Progenitor cell of endocrine pancreas (in vitro differentiated cells): Measurements from ENCODE around the gene TSSK3. TPM values are rescaled to one million over a fixed set of nuclear protein-coding genes. Genes with fewer than 3 reads are reported as not detected.
A peak's percentile ranks its signal among the peaks of the same experiment; 100 is the strongest.

Experiments
- DNase-seq: peaks from one replicate; pipeline ENCODE4 v3.0.0; 2021; ENCODE audit warnings: low spot score; ENCODE audit not compliant: unreplicated experiment
- H3K27ac Mint-ChIP-seq: 2 replicates; pipeline ENCODE4 v1.8.0; 2021; ENCODE audit warnings: mild to moderate bottlenecking, moderate library complexity, mixed read lengths
- H3K27me3 Mint-ChIP-seq: 2 replicates; pipeline ENCODE4 v1.8.0; 2021; ENCODE audit warnings: mixed read lengths
- H3K36me3 Mint-ChIP-seq: 2 replicates; pipeline ENCODE4 v1.8.0; 2022; ENCODE audit warnings: mixed read lengths; ENCODE audit not compliant: insufficient read depth
- H3K4me1 Mint-ChIP-seq: 2 replicates; pipeline ENCODE4 v1.8.0; 2021; ENCODE audit warnings: low read depth, mixed read lengths
- H3K4me3 Mint-ChIP-seq: 2 replicates; pipeline ENCODE4 v1.8.0; 2021; ENCODE audit warnings: low read depth, mild to moderate bottlenecking, moderate library complexity, mixed read lengths
- H3K9me3 Mint-ChIP-seq: 2 replicates; pipeline ENCODE4 v1.8.0; 2021; ENCODE audit warnings: low read depth, mixed read lengths
- total RNA-seq: library from RNA; stranded (reverse); gene quantifications from 2 replicates; pipeline ENCODE4 v1.2.1, GENCODE V29; 2021
- TF ChIP-seq, protein P1 (sequence below): fragments of 200-600 bp; sonication (generic); IDR thresholded peaks from one replicate; pipeline ENCODE4 v1.5.0; 2021; ENCODE audit warnings: antibody characterized with exemption, mild to moderate bottlenecking; ENCODE audit not compliant: unreplicated experiment

TSSK3 gene
- total RNA-seq, 1 donor from 2014 or later: 3.9 TPM

DNA sequence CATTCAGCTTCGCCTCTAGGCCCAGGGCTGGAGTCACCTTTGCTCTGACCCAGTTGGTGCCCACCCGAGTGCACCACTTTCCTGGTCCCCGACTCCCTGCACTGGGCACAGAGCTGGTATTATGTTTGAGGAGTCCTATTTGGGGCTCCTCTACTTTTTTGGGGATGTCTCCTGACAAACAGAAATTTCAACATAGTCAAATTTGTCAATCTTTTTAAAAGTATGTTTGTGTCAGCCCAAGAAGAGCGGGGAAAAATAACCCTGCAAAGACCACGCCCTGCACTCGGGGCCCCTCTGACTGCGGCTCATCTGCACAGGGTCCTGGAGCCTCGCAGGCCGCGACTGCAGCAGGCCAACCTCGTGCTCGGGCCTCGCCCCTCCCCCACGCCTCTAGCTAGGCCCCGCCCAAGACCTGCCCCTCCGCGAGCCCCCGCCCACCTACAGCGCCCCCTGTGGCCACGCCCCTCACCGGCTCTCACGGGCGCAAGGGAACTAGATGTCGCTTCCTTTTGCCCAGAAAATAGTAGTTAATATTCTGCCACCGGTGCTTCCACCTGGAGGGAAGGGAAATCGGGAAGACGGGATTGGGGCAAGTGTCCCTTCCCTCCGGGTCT is 11.4 kb upstream of the TSSK3 start:
- TF ChIP-seq, protein P1, sequence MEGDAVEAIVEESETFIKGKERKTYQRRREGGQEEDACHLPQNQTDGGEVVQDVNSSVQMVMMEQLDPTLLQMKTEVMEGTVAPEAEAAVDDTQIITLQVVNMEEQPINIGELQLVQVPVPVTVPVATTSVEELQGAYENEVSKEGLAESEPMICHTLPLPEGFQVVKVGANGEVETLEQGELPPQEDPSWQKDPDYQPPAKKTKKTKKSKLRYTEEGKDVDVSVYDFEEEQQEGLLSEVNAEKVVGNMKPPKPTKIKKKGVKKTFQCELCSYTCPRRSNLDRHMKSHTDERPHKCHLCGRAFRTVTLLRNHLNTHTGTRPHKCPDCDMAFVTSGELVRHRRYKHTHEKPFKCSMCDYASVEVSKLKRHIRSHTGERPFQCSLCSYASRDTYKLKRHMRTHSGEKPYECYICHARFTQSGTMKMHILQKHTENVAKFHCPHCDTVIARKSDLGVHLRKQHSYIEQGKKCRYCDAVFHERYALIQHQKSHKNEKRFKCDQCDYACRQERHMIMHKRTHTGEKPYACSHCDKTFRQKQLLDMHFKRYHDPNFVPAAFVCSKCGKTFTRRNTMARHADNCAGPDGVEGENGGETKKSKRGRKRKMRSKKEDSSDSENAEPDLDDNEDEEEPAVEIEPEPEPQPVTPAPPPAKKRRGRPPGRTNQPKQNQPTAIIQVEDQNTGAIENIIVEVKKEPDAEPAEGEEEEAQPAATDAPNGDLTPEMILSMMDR: peak; percentile 59
- peak overlapping the region; percentile 93 for H3K27ac Mint-ChIP-seq
- H3K36me3 Mint-ChIP-seq: peaks cover 2% of the 10 kb centered on the region
- H3K4me1 Mint-ChIP-seq: peaks cover 14% of the 10 kb centered on the region
- no peaks in the 10 kb centered on the region for H3K27me3 Mint-ChIP-seq
- H3K4me3 Mint-ChIP-seq: peak overlapping the region; percentile 86
- no peaks in the 10 kb centered on the region for H3K9me3 Mint-ChIP-seq
- DNase-seq: no peak

DNA sequence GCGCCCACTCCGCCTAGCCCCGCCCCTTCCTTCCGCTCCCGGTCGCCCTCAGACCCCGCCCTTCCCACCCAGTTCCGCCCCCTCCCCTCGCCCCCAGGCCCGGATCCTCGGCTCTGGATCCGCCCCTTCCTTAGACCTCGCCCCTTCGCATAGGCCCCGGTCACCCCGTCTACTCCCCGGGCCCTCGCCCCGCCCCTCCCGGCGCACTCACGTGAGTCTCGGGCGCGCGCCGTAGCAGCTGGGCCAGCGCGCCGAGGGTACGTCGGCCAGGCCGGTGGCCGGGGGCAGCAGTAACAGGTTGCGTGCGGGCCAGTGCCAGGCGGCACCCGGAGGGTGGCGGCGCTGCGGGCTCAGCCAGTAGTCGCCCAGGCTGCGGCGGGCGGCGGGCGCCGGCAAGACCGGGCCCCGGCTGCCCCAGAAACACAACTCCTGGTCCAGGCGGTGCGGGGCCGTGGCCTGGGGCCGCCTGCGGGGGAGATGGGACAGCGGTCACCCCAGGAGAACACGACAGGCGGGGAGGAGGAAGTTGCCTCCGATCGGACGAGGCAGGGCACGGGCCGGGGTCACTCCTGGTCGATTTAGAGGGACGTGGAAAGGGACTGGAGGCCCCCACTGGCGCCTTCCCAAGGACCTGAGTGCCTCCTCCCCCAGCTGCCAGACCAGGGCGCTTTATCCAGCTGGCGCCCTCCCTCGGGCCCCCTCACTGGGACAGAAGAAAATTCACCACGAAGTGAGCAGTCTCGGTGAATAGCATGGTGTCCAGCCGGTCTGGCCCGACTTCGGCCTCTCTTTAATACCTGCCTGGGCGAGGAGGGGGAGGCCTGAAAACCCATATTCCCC is 10.7 kb upstream of the TSSK3 start:
- peak; percentile 92 for DNase-seq
- H3K27ac Mint-ChIP-seq: peak overlapping the region; percentile 93
- TF ChIP-seq, protein P1: no peak
- H3K27me3 Mint-ChIP-seq: no peaks in the 10 kb centered on the region
- H3K36me3 Mint-ChIP-seq: peaks cover 2% of the 10 kb centered on the region
- H3K4me1 Mint-ChIP-seq: peaks cover 13% of the 10 kb centered on the region
- H3K4me3 Mint-ChIP-seq: peak overlapping the region; percentile 86
- no peaks in the 10 kb centered on the region for H3K9me3 Mint-ChIP-seq

DNA sequence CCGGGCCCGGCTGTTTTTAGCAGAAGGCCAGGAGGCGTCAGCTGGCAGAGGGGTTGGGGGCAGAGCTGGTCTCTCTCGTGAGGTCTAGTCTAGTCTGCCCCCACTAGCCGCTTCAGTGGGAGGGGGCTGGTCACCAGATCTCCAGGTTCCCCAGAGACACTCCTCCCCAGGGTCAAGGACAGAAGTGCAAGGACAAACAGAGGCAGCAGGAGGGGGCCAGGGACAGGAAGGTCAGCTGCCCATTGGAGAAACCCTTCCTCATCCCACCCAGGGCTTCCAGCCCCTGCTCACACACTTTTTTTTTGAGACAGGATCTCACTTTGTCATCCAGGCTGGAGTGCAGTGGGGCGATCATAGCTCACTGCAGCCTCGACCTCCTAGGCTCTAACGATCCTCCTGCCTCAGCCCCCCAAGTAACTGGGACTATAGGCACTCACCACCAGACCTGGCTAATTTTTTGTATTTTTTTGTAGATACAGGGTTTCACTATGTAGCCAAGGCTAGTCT is 10.0 kb upstream of the TSSK3 start:
- peak overlapping the region; percentile 86 for H3K4me3 Mint-ChIP-seq
- TF ChIP-seq, protein P1: no peak
- H3K9me3 Mint-ChIP-seq: no peaks in the 10 kb centered on the region
- no peaks in the 10 kb centered on the region for H3K27me3 Mint-ChIP-seq
- H3K27ac Mint-ChIP-seq: peak overlapping the region; percentile 85
- DNase-seq: no peak
- peaks cover 2% of the 10 kb centered on the region for H3K36me3 Mint-ChIP-seq
- peaks cover 13% of the 10 kb centered on the region for H3K4me1 Mint-ChIP-seq

DNA sequence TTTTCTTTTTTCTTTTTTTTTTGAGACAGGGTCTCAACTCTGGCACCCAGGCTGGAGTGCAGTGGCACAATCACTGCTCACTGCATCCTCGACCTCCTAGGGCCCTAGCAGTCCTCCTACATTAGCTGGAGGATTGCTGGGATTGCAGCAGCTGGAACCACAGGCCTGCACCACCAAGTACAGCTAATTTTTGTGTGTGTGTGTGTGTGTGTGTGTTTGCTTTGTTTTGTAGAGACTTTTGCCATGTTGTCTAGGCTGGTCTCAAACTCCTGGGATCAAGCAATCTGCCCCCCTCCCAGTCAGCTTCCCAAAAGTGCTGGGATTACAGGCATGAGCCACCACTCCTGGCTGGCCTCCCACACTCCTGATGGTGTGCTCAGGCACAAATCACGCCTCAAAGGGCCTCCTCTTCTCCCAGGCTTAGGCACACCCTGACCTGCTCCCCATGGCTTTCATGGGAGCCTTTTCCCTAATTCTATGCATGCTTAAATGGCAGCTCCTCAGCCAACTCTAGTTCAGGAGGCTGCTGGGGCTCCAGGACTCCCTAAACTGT is 9.4 kb upstream of the TSSK3 start:
- Mint-ChIP-seq H3K9me3 (no peaks in the 10 kb centered on the region), H3K27me3 (no peaks in the 10 kb centered on the region), H3K36me3 (peaks cover 2% of the 10 kb centered on the region), H3K27ac (peak overlapping the region; percentile 85), H3K4me3 (peak overlapping the region; percentile 86), H3K4me1 (peaks cover 13% of the 10 kb centered on the region)
- TF ChIP-seq, protein P1: no peak
- no peak for DNase-seq

DNA sequence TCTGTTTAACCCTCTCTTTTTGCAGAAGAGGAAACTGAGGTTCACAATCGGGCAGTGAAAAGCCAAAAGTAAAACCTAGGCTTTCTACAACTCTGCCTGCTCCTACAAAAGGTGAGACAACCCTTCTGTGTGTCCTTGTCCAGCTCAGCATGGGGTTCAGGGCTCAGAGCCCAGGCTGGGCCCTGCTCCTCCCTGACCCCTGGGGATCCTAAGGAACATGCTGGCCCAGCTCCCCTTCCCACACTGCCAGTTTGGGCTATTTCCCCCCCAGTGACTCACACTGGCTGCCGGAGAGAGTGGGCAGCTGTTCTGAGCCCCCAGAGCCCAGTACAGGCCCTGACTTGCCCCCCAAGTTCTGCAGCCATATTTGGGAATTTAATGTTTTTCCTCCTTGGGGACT is 8.9 kb upstream of the TSSK3 start:
- TF ChIP-seq, protein P1: no peak
- Mint-ChIP-seq H3K4me3 (peak overlapping the region; percentile 26), H3K36me3 (peaks cover 2% of the 10 kb centered on the region), H3K9me3 (no peaks in the 10 kb centered on the region), H3K27ac (peak overlapping the region; percentile 65), H3K4me1 (peaks cover 13% of the 10 kb centered on the region), H3K27me3 (no peaks in the 10 kb centered on the region)
- no peak for DNase-seq
